ENCODE data around the gene CYFIP1.

CYFIP1 gene

GRCh38 chr15:22948056-22948455, 32.1 kb downstream of the CYFIP1 start:
- no peak for DNase-seq

GRCh38 chr15:22947101-22948000, 32.8 kb downstream of the CYFIP1 start:
- DNase-seq: no peak

GRCh38 chr15:22945071-22945470, 35.1 kb downstream of the CYFIP1 start:
- no peak for DNase-seq

GRCh38 chr15:22944651-22945050, 35.5 kb downstream of the CYFIP1 start:
- DNase-seq: no peak

GRCh38 chr15:22942877-22943276, 37.3 kb downstream of the CYFIP1 start:
- DNase-seq: no peak

GRCh38 chr15:22942306-22942855, 37.8 kb downstream of the CYFIP1 start:
- no peak for DNase-seq

- no peak for DNase-seq
These were observed 39.0 kb downstream of the CYFIP1 start for GRCh38 chr15:22941179-22941578.

- DNase-seq: no peak
These were observed 40.5 kb downstream of the CYFIP1 start for GRCh38 chr15:22939652-22940061.

GRCh38 chr15:22939051-22939450, 41.1 kb downstream of the CYFIP1 start:
- no peak for DNase-seq

- DNase-seq: no peak
These were observed 43.3 kb downstream of the CYFIP1 start for GRCh38 chr15:22936577-22937472.

GRCh38 chr15:22933641-22934061, 46.5 kb downstream of the CYFIP1 start:
- no peak for DNase-seq

GRCh38 chr15:22931784-22932536, 48.2 kb downstream of the CYFIP1 start:
- no peak for DNase-seq

- DNase-seq: no peak
These were observed 49.2 kb downstream of the CYFIP1 start for GRCh38 chr15:22930782-22931484.

- DNase-seq: no peak
These were observed 52.4 kb downstream of the CYFIP1 start for GRCh38 chr15:22927761-22928160.

- no peak for DNase-seq
These were observed 54.3 kb downstream of the CYFIP1 start for GRCh38 chr15:22925875-22926274.

- no peak for DNase-seq
These were observed 58.2 kb downstream of the CYFIP1 start for GRCh38 chr15:22922003-22922402.

GRCh38 chr15:22919171-22919570, 61.0 kb downstream of the CYFIP1 start:
- DNase-seq: no peak

- no peak for DNase-seq
These were observed 61.5 kb downstream of the CYFIP1 start for GRCh38 chr15:22918596-22919140.

GRCh38 chr15:22918056-22918455, 62.1 kb downstream of the CYFIP1 start:
- DNase-seq: no peak

GRCh38 chr15:22917556-22917955, 62.6 kb downstream of the CYFIP1 start:
- no peak for DNase-seq

- no peak for DNase-seq
These were observed 63.4 kb downstream of the CYFIP1 start for GRCh38 chr15:22916606-22917350.
